PC-3 (cell line): ENCODE measurements around the gene CLEC16A.

Source experiments
- CTCF ChIP-seq: fragments of 300-600 bp; sonication (generic); conservative IDR thresholded peaks from 2 replicates; pipeline ENCODE4 v1.5.1; 2017; ENCODE audit warnings: antibody characterized with exemption, low read depth, mild to moderate bottlenecking, low read length
- EZH2 ChIP-seq: fragments of 300-600 bp; sonication (generic); IDR thresholded peaks from one replicate; pipeline ENCODE4 v1.6.1; 2017; ENCODE audit warnings: antibody characterized with exemption, mild to moderate bottlenecking, low read length; ENCODE audit not compliant: unreplicated experiment
- EZH2phosphoT487 ChIP-seq: fragments of 300-600 bp; sonication (generic); IDR thresholded peaks from 2 replicates; pipeline ENCODE4 v1.6.1; 2018; ENCODE audit warnings: mild to moderate bottlenecking, antibody characterized with exemption, low read length, borderline replicate concordance

- TF ChIP-seq CTCF (0 out of 2 replicates have a peak, but pooled peaks have one; percentile 37), EZH2 (no peak), EZH2phosphoT487 (no peak)
Observed at GRCh38 chr16:10983159-10983558, 38.8 kb downstream of the CLEC16A start.
